NOMO-1 treated with dmso at 0.1 percent for 144 hours (cell line): ENCODE results near the gene CBY2.
"Not testable (repeated sequence)": the region's sequence is repeated elsewhere in the genome, so short reads cannot be mapped to it uniquely, and the experiment has no call there.

Source experiments
- DNase-seq: peaks from one replicate; lab custom pipeline; 2025; ENCODE audit not compliant: unreplicated experiment; lab: John Stamatoyannopoulos, UW

The CBY2 gene

DNA sequence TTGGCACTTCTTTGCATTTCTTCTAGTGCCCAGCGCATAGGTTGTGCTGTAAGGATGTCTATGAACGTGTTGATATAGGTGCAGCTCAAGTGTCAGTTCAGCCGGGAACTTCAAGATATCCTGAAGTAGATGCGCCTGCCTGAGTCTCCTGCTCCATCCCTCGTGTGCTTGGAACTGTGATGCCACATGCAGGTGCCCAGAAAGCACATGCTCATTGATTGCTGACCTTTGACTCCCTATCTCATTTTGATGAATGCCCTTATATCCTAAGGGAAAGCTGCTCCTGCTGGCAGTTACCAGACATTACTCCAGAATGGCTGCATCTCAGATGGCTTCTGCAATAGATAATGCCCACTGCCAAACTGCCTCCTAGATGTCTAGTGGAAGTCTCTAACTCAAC, 40.9 kb downstream of the CBY2 start:
- DNase-seq = no peak

DNA sequence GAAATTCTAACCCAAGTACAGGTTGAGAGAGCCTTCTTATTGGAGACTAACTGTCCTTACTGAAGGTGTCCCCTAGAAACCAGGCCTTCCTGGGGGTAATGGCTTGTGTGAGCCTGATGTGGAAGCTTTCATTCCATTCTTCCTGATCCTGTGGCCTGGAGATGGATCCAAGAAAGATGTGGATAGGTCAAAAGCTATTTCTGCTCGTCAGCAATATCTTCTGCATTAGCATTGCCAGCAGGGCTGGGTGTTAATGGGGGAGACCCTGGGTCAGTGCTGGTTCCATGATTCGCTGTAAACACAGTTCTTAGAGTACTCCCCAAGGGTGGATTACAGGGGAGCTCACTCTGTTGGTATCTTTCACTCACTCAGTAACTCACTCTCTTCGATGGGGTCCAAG, 42.9 kb downstream of the CBY2 start:
- no peak for DNase-seq

DNA sequence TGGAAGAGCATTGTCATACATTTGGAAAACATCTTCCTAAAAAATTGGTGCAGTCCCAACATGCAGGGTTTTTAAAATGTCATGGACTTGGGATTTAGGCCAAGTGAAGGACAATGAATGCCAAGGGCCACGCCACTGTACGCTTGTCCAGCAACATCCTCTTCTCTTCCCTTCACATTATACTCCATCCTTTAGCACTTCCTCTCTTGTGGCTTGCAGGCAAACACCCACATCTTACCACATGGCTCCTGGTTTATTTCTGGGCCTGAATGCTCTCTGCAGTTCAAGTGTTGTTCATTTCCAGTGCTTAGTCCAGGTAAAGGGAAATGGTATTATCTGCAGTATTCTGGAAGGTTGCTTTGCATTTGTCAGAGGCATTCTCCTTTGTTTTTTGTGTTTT, 45.0 kb downstream of the CBY2 start:
- DNase-seq = peak; percentile 29

DNA sequence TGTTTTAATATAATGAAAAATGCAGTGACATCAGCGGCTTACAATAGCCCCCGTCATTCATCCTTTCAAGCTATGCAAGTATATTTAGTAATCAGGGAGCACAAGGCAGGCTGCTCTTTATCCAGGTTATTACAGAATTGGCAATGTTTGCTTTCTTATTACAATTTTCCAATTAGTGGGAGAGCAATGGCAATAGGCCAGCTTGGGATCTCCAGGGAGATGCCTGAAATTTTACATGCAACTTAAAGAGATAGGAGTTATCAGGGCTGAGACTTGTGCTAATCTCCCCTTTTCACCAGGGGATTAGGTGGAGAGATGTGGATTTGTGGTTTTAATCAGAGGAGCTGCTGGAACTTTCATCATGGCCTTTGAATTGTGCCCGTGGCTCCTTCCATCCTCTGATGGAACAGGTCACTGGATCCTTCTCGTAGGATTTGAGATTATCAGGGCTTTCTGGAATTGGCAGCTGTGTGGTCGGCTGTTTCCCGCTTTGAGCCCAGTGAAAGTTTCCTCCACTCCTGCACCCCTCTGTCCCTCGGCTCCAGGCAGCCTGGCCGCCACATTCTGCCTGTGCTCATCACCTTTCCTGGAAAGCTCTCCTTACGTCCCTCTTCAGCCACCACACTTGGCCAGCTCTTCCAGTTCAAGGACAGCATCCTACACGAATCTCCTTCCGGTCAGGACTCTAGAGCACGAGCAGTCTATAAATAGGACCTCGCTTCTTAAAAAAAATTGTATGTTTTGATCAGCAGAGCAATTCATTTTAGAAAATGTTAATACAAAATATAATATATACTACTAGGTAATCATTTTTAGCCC, 47.0 kb downstream of the CBY2 start:
- DNase-seq = no peak

DNA sequence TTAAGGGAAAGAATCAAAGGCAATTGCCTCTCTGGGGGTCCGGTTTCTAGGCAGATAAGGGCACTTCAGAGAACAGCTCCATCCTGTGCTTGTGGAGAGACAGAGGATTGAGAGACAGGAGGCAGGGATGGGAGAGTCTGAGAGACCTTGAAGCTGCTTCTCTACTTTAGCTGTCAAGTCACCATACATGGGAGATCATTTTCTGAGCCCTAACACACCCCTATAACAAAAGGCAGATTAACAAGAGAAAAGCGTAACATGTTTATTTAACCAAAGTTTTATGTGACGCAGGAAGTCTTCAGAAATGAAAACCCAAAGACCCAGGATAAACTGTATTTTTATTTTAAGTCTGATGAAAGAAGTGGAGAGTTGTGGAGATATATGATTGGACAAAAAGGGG, 48.4 kb downstream of the CBY2 start:
- DNase-seq = no peak

DNA sequence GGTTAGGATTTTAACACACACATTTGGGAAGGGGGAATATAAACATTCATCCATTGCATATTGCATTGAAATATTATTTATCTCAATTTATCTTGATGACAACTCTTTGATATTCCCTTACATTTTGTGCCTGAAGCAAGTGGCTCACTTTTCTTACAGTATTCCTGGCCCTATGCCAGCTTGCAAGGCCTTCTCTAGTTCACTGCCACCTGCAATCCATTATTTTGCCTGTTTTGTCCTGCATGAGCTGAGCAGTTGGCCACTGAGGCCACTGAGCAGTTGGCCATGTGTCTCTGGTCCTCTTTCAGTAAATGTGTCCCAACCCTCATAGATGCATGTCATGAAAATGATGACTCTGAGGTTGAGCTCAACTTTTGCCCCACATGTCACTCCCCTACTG, 49.8 kb downstream of the CBY2 start:
- no peak for DNase-seq

DNA sequence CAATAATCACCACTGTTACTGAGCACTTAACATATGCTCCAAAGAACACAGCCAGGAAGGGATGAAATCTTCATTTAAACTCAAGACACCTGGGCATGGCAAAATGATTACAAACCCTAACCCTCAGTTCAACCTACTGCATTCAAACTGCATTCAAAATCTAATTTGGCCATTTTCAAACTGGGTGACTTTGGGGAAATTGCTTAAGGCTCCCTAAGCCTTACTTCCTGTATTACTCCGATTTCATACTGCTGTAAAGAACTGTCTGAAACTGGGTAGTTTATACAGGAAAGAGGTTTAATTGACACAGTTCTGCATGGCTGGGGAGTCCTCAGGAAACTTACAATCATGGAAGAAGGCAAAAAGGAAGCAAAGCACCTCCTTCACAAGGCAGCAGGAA, 50.4 kb downstream of the CBY2 start:
- DNase-seq = peak; percentile 23

DNA sequence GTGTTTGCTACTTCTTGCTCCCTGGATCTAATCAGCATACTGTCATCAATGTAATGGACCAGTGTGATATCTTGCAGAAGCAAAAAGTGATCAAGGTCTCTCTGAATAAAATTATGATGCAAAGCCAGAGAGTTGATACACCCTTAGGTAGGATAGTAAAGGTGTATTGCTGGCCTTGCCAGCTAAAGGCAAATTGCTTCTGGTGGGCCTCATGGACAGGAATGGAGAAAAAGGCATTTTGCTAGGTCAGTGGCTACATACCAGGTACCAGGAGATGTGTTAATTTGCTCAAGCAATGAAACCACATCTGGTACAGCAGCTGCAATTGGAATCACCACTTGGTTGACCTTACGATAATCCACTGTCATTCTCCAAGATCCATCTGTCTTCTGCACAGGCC, 54.4 kb downstream of the CBY2 start:
- DNase-seq = not testable (repeated sequence)

DNA sequence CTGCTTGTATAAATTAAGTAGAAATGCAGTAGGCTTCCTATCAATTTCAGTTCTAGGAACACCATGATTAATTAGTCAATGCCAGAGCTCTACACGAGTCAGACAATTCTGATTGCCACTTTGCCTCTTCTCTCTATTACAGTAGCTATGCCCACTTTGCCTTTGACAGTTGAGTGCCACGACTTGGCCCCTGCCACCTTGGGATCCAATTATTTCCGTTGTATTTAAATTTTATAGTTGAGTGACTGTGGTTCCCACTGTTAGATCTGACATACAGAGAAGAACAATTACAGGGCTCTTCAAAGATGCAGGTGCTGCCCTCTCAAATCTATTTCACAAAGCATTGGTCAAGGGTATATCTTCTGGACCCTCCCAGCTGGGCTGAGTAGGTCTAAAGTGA, 55.5 kb downstream of the CBY2 start:
- DNase-seq = not testable (repeated sequence)

DNA sequence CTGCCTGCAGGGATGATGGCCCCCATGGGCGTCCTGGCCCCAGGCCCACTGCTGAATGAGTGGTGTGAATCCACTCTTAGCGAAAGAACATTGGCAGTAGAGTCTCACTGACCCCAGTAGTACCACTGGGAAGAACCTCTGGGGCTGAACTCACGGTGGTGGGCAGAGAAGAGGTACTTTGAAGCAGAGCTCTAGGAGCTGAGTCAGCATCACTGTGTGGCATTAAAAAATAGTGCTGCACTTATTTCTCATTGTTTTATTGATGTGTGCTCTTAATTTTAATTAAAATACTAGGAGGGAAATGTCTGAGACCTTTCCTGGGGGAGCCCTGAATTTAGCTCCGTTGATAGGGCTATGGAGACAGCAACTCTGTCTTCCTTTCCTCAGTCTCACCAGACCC, 61.3 kb downstream of the CBY2 start:
- DNase-seq = no peak
